ENCODE measurements around the gene KCNA3.

DNA sequence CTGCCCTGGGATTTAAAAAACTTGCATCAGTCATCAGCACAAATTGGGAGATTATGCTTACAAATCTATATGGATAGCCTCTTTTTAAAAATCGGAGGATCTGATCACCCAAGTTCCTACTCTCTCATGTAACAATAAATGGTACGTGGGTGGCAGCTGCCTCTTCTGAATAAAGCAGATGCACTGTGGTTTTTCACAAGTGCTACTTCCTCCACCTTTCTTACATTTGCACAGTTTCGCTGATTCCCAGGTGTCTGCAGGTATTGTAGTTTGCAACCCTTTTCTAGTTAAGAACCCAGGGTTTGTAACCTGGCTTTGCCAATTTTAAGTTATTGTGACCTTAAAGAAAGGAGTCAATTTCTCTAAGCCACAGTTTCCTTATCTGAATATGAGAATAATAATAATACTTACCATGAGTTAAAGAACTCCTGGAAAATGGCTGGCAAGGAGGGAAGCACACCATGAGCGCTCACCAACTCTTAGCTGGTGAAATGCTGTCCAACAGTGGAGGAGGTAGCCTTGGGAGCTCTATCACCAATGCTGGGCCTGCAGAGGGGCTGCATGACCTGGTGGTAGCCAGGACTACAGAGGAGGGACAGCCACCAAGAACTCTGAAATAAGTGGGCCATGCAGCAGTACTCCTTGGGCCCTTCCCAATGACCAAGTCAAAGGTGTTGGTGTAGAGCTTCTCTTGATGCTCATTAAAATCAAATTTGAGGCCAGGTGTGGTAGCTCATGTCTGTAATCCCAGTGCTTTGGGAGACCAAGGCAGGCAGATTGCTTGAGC, 38.4 kb downstream of the KCNA3 start:
- TF ChIP-seq, protein P1, sequence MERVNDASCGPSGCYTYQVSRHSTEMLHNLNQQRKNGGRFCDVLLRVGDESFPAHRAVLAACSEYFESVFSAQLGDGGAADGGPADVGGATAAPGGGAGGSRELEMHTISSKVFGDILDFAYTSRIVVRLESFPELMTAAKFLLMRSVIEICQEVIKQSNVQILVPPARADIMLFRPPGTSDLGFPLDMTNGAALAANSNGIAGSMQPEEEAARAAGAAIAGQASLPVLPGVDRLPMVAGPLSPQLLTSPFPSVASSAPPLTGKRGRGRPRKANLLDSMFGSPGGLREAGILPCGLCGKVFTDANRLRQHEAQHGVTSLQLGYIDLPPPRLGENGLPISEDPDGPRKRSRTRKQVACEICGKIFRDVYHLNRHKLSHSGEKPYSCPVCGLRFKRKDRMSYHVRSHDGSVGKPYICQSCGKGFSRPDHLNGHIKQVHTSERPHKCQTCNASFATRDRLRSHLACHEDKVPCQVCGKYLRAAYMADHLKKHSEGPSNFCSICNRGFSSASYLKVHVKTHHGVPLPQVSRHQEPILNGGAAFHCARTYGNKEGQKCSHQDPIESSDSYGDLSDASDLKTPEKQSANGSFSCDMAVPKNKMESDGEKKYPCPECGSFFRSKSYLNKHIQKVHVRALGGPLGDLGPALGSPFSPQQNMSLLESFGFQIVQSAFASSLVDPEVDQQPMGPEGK (tag by site-specific recombination; IDR thresholded peaks at IDR 0.05) = no peak
- no peak for TF ChIP-seq ZNF555 (tag by site-specific recombination; conservative IDR thresholded peaks at IDR 0.05)
- no peak for TF ChIP-seq MZF1 (tag by site-specific recombination; IDR thresholded peaks at IDR 0.05; ENCODE audit: borderline replicate concordance)
- TF ChIP-seq, protein P2, sequence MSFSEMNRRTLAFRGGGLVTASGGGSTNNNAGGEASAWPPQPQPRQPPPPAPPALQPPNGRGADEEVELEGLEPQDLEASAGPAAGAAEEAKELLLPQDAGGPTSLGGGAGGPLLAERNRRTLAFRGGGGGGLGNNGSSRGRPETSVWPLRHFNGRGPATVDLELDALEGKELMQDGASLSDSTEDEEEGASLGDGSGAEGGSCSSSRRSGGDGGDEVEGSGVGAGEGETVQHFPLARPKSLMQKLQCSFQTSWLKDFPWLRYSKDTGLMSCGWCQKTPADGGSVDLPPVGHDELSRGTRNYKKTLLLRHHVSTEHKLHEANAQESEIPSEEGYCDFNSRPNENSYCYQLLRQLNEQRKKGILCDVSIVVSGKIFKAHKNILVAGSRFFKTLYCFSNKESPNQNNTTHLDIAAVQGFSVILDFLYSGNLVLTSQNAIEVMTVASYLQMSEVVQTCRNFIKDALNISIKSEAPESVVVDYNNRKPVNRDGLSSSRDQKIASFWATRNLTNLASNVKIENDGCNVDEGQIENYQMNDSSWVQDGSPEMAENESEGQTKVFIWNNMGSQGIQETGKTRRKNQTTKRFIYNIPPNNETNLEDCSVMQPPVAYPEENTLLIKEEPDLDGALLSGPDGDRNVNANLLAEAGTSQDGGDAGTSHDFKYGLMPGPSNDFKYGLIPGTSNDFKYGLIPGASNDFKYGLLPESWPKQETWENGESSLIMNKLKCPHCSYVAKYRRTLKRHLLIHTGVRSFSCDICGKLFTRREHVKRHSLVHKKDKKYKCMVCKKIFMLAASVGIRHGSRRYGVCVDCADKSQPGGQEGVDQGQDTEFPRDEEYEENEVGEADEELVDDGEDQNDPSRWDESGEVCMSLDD (tag by site-specific recombination; IDR thresholded peaks at IDR 0.05) = no peak
- no peak for TF ChIP-seq TCF7L2 (IDR thresholded peaks at IDR 0.05; ENCODE audit: borderline replicate concordance, low read depth, low read length)
- no peak for TF ChIP-seq ZNF146 (tag by site-specific recombination; IDR thresholded peaks at IDR 0.05)
